Measurements from ENCODE around the gene NFATC4.

The NFATC4 gene

DNA sequence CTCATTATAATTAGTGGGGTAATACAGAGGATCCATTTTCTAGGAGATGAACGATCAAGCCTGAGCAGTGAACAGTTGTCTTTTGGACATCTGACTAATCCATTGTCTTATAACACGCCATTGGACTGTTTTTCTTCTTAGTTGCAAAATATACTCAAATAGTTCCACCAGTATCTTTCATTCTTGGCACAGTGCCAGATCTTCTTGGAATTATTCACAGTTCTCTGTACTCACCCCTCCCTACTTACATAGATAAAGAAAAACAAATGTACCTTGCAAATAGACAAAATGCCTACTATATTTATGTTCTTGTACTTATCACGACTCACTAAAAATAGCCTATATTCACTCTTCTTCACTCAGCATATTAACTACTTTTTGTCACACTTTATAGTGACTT, 57.7 kb downstream of the NFATC4 start:
- H3K4me3 ChIP-seq (replicated peaks; ENCODE audit: low read depth, low read length), result no peak overlapping the region
- peak; percentile 91 for DNase-seq (ENCODE audit: low read depth)
- TF ChIP-seq, protein P1, sequence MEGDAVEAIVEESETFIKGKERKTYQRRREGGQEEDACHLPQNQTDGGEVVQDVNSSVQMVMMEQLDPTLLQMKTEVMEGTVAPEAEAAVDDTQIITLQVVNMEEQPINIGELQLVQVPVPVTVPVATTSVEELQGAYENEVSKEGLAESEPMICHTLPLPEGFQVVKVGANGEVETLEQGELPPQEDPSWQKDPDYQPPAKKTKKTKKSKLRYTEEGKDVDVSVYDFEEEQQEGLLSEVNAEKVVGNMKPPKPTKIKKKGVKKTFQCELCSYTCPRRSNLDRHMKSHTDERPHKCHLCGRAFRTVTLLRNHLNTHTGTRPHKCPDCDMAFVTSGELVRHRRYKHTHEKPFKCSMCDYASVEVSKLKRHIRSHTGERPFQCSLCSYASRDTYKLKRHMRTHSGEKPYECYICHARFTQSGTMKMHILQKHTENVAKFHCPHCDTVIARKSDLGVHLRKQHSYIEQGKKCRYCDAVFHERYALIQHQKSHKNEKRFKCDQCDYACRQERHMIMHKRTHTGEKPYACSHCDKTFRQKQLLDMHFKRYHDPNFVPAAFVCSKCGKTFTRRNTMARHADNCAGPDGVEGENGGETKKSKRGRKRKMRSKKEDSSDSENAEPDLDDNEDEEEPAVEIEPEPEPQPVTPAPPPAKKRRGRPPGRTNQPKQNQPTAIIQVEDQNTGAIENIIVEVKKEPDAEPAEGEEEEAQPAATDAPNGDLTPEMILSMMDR (IDR thresholded peaks at IDR 0.05; ENCODE audit: low read length, missing control alignments), result no peak

DNA sequence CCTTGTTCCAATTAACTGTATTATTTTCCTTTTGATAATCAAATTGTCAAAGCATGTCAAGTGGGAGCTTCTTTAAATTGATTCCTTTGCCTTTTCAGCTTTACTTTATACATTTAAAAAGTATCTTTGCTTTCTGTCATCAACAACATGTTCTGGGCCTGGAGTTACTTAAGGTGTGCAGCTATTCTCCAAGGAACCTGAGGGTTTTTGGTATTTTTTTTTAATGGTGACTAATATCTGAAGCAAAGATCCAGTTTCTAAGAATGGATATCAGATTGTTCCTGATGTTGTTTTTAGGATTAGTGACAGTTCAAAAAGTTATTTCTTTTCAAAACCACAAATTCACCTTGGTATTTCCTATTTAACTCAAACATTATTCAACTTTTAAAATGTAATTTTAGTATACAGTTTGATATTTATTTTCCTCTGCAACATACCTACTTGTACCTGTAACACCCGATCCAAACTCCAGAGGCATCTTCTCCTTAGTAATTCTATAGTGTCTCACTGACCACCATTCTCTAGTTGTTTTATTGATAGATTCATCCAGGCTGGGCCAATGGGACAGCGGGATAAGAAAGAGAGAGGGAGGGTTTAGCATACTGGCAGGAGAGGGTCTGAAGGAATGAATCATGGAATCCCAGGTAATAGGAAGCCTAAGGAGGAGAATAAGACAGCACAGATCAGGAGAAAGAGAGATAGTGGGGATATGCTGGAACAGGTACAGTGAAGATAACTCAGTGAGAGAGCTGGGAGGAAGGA, 58.3 kb downstream of the NFATC4 start:
- no peak for DNase-seq (ENCODE audit: low read depth)
- no peak overlapping the region for H3K4me3 ChIP-seq (replicated peaks; ENCODE audit: low read depth, low read length)
- TF ChIP-seq, protein P1 (IDR thresholded peaks at IDR 0.05; ENCODE audit: low read length, missing control alignments), result no peak

DNA sequence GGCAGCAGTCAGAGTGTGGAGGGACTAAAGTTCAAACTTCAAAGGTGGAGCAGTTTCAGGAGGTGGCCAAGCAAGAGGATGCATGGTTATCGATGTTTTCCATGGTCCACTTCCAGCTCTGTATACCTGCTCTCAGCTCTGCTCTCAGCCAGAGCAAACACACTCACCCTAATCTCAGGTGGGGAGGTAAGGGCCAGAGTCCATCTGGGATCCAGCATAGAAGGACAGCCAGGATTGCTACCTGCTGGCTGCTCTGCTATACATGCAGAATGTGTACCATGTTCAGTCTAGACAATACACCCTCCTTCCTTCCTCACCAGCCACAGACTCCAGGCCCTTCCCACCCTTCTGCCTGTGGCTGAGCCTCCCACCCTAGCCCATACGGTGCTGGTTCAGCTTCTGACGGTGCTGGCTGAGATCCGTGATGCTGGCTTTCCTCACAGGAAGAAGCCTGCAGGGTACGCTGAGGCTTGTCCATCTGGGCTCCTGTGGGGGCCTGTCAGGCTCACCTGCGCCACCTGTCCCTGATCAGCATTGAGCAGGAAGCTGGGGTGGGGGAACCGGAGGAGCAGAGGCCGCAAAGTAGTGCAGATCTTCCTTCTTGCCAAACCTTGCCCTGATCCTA, 59.0 kb downstream of the NFATC4 start:
- DNase-seq (ENCODE audit: low read depth), result no peak
- TF ChIP-seq, protein P1 (IDR thresholded peaks at IDR 0.05; ENCODE audit: low read length, missing control alignments), result no peak
- H3K4me3 ChIP-seq (replicated peaks; ENCODE audit: low read depth, low read length), result no peak overlapping the region

DNA sequence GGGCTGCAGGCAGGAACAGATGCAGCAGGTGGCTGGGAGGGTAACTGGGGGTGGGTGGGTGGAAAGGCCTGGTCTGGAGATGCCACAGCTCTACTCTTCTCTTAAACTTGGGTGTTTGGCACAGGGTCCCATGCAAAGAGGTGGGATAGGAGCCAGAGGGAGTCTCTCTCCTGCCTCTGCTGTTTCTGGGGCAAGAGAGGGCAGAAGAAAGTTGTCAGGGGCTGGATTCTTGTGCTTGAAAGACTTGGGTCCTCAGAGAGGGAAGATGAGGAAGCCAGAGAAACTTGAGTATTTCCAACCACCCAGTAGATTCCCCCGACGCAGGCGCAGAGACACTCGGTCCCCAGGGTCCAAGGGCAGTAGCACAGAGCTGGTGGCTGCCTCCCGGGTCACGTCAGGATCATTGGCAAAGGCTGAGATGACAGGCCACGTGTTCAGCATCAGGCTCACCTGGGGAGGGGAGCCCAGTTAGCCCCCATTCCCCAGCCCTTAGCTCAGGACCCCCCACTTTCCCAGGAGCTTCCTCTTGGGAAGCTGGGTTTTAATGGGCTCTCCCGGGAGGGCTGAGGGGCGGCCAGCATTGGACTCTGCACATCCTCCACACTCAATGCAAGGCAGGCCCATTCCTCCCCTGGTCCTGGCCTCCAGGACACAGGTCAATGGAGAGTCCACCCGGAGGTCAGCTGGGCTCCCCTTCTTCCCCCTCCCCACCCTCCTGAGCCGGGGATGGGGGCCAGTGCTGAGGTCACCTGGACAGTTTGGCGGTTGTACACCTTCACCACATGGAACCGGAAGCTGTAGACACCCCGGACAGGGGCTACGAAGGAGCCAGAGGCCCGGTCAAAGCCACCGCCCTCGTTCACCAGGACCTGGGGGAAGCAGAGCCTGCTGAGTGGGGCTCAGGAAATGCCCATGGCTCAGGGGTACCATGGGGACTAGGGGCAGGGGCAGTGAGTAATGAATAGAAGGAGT, 59.8 kb downstream of the NFATC4 start:
- H3K4me3 ChIP-seq (replicated peaks; ENCODE audit: low read depth, low read length), result no peak overlapping the region
- no peak for DNase-seq (ENCODE audit: low read depth)
- TF ChIP-seq, protein P1 (IDR thresholded peaks at IDR 0.05; ENCODE audit: low read length, missing control alignments), result no peak

DNA sequence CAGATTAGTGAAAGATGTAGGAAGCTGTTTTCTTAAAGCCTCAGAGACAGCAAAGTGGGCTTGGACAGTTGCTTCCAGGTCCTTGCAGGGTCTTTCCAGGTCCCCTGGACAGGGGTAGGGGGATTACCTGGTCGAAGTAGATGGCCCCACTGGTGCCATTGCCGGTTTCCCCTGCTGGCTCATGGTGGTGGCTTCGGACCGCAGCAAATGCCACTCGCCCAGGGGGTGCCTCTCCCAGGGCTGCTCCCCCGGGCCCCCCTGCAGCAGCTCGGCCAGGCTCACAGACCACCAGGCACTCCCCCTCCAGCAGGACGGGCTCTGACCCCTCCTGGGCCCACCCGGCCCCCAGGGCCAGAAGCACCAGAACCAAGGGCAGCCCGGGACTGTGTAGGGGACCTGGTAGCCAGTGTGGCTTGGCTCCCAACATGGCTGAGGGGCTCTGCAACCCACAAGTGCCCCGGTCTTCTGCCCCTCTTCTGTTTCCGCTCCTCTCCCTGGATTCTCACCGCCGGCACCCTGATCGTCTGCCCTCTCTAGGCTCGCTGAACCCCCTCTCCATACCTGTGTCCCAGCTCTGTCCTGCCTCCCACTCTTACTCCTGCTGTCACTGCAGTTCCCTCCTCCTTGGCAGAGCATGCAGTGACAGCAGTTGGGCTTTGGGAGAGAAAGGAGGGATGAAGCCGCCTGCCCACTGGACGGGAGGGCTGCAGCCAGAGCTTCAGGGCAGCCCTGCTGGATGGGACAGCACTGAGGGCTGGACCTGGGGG, 60.8 kb downstream of the NFATC4 start:
- no peak for DNase-seq (ENCODE audit: low read depth)
- TF ChIP-seq, protein P1 (IDR thresholded peaks at IDR 0.05; ENCODE audit: low read length, missing control alignments), result no peak
- H3K4me3 ChIP-seq (replicated peaks; ENCODE audit: low read depth, low read length), result no peak overlapping the region
